ENCODE data around the gene GPR87. TPM values are rescaled to one million over a fixed set of nuclear protein-coding genes. Genes with fewer than 3 reads are reported as not detected.
A peak's percentile ranks its signal among the peaks of the same experiment; 100 is the strongest.

GPR87 gene
- total RNA-seq, 1 experiment from 2014 or later: not detected

DNA sequence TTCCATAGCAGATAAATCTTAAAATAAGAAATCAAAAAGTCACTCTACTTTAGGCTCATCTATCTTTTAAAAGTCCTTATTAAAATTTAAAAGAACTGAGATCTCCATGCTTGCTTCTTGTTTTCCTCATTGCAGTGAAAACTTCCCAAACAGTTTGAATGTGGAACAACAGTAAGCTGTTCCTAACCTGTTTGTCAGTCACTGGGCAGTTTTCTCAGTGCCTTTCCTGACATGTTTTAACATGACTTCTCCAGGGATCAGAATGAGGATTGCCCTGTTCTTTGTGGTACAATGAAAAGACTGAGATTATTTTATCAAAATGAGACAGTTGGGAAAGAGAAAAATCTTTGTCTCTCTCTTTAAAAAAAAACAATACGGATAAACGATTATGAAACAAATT is 774 bp downstream of the GPR87 start:
- H3K27me3 ChIP-seq (replicated peaks; ENCODE audit: insufficient read depth, low read depth, low read length, poor library complexity): no peaks in the 10 kb centered on the region
- H3K4me3 ChIP-seq (ENCODE audit: low read depth, low read length, poor library complexity, severe bottlenecking): no peak overlapping the region
- no peaks in the 10 kb centered on the region for H3K9me3 ChIP-seq (ENCODE audit: low read depth, low read length, poor library complexity, severe bottlenecking)
- no peaks in the 10 kb centered on the region for H3K36me3 ChIP-seq (ENCODE audit: insufficient read depth, low read length, poor library complexity, severe bottlenecking)
- TF ChIP-seq CTCF (conservative IDR thresholded peaks at IDR 0.05; ENCODE audit: low read depth, low read length): no peak
- TF ChIP-seq EZH2 (IDR thresholded peaks at IDR 0.05; ENCODE audit: borderline replicate concordance, low read depth, low read length, poor library complexity, severe bottlenecking): no peak
- no TSS peak for BruUV-seq (replicated peaks)
- no peak overlapping the region for H3K27ac ChIP-seq (ENCODE audit: low read depth, low read length, poor library complexity, severe bottlenecking)
- ChIA-PET CTCF (no interaction called here), POLR2A (ENCODE audit: low non-redundant PET) (no interaction called here)
- intact Hi-C loops (cut with micrococcal nuclease; ENCODE audit: unreplicated experiment): no loop called here
- peaks cover 5% of the 10 kb centered on the region for H3K4me1 ChIP-seq (ENCODE audit: insufficient read depth, low read length, poor library complexity, severe bottlenecking)
- no peak for DNase-seq (ENCODE audit: low spot score)

GRCh38 chr3:151315136-151315535 is 1.5 kb downstream of the GPR87 start:
- Histone ChIP-seq H3K27me3 (replicated peaks; ENCODE audit: insufficient read depth, low read depth, low read length, poor library complexity) (no peaks in the 10 kb centered on the region), H3K36me3 (ENCODE audit: insufficient read depth, low read length, poor library complexity, severe bottlenecking) (no peaks in the 10 kb centered on the region), H3K4me3 (ENCODE audit: low read depth, low read length, poor library complexity, severe bottlenecking) (no peak overlapping the region), H3K27ac (ENCODE audit: low read depth, low read length, poor library complexity, severe bottlenecking) (no peak overlapping the region), H3K9me3 (ENCODE audit: low read depth, low read length, poor library complexity, severe bottlenecking) (no peaks in the 10 kb centered on the region), H3K4me1 (ENCODE audit: insufficient read depth, low read length, poor library complexity, severe bottlenecking) (peaks cover 5% of the 10 kb centered on the region)
- peak; percentile 14 for DNase-seq (ENCODE audit: low spot score)
- POLR2A ChIA-PET (ENCODE audit: low non-redundant PET): no interaction called here
- TF ChIP-seq CTCF (conservative IDR thresholded peaks at IDR 0.05; ENCODE audit: low read depth, low read length): no peak
- CTCF ChIA-PET: no interaction called here
- BruUV-seq (replicated peaks): no TSS peak
- intact Hi-C loops (cut with micrococcal nuclease; ENCODE audit: unreplicated experiment): no loop called here

- H3K27ac ChIP-seq (ENCODE audit: low read depth, low read length, poor library complexity, severe bottlenecking): no peak overlapping the region
- no peak overlapping the region for H3K4me3 ChIP-seq (ENCODE audit: low read depth, low read length, poor library complexity, severe bottlenecking)
- POLR2A ChIA-PET (ENCODE audit: low non-redundant PET): no interaction called here
- H3K4me1 ChIP-seq (ENCODE audit: insufficient read depth, low read length, poor library complexity, severe bottlenecking): peaks cover under 1% of the 10 kb centered on the region
- no peaks in the 10 kb centered on the region for H3K36me3 ChIP-seq (ENCODE audit: insufficient read depth, low read length, poor library complexity, severe bottlenecking)
- DNase-seq (ENCODE audit: low spot score): no peak
- H3K9me3 ChIP-seq (ENCODE audit: low read depth, low read length, poor library complexity, severe bottlenecking): no peaks in the 10 kb centered on the region
- BruUV-seq (replicated peaks): no TSS peak
- H3K27me3 ChIP-seq (replicated peaks; ENCODE audit: insufficient read depth, low read depth, low read length, poor library complexity): no peaks in the 10 kb centered on the region
- intact Hi-C loops (cut with micrococcal nuclease; ENCODE audit: unreplicated experiment): no loop called here
- CTCF ChIA-PET: no interaction called here
- no peak for TF ChIP-seq CTCF (conservative IDR thresholded peaks at IDR 0.05; ENCODE audit: low read depth, low read length)
- TF ChIP-seq EZH2 (IDR thresholded peaks at IDR 0.05; ENCODE audit: borderline replicate concordance, low read depth, low read length, poor library complexity, severe bottlenecking): no peak
Measured at GRCh38 chr3:151314593-151314992, 2.0 kb downstream of the GPR87 start.
